PC-9 (cell line): ENCODE data around the gene RABGGTA.

Experiments
- EZH2 ChIP-seq: fragments of 200-600 bp; sonication (generic); IDR thresholded peaks from 2 replicates; pipeline ENCODE4 v1.8.0; 2017; ENCODE audit warnings: antibody characterized with exemption, low read depth
- TF ChIP-seq, protein P1 (sequence below): fragments of 200-600 bp; sonication (generic); conservative IDR thresholded peaks from 2 replicates; pipeline ENCODE4 v1.6.1; 2017; ENCODE audit warnings: mixed run types, antibody characterized with exemption, mild to moderate bottlenecking, moderate library complexity

DNA sequence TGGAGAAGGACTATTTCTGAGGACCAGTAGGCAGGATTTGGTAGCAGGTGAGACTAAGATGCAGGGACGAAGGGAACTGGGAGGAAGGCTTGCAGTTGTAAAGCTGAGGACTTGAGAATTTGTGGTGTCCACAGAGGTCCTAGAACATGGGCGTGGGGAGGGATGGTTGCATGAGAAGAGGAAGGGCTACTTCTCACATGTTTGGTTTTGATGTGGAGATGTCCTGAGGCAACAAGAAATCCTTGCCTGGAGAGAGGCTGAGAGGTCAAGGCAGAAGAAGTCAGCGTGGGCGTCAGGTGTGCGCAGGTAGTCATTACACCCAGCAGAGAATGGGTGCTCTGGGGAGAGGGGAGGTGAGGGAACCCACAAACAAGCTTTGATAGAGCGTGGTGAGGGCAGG, 5.7 kb upstream of the RABGGTA start:
- TF ChIP-seq EZH2 = no peak
- TF ChIP-seq, protein P1, sequence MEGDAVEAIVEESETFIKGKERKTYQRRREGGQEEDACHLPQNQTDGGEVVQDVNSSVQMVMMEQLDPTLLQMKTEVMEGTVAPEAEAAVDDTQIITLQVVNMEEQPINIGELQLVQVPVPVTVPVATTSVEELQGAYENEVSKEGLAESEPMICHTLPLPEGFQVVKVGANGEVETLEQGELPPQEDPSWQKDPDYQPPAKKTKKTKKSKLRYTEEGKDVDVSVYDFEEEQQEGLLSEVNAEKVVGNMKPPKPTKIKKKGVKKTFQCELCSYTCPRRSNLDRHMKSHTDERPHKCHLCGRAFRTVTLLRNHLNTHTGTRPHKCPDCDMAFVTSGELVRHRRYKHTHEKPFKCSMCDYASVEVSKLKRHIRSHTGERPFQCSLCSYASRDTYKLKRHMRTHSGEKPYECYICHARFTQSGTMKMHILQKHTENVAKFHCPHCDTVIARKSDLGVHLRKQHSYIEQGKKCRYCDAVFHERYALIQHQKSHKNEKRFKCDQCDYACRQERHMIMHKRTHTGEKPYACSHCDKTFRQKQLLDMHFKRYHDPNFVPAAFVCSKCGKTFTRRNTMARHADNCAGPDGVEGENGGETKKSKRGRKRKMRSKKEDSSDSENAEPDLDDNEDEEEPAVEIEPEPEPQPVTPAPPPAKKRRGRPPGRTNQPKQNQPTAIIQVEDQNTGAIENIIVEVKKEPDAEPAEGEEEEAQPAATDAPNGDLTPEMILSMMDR = no peak
